ENCODE data around the gene ZBTB33.

The ZBTB33 gene

GRCh38 chrX:120264341-120264740 is 13.7 kb downstream of the ZBTB33 start:
- no peak for DNase-seq

- no peak for DNase-seq
These were observed 18.9 kb downstream of the ZBTB33 start for GRCh38 chrX:120269373-120270035.

GRCh38 chrX:120270567-120270966 is 20.0 kb downstream of the ZBTB33 start:
- no peak for DNase-seq

GRCh38 chrX:120271218-120271617 is 20.6 kb downstream of the ZBTB33 start:
- no peak for DNase-seq

- DNase-seq: no peak
These were observed 23.5 kb downstream of the ZBTB33 start for GRCh38 chrX:120274145-120274544.

- DNase-seq: no peak
These were observed 24.3 kb downstream of the ZBTB33 start for GRCh38 chrX:120274958-120275357.

- DNase-seq: no peak
These were observed 30.5 kb downstream of the ZBTB33 start for GRCh38 chrX:120281021-120281624.

- DNase-seq: no peak
These were observed 31.1 kb downstream of the ZBTB33 start for GRCh38 chrX:120281761-120282160.

- no peak for DNase-seq
These were observed 32.1 kb downstream of the ZBTB33 start for GRCh38 chrX:120282697-120283096.

- DNase-seq: no peak
These were observed 36.3 kb downstream of the ZBTB33 start for GRCh38 chrX:120286733-120287512.

- no peak for DNase-seq
These were observed 37.0 kb downstream of the ZBTB33 start for GRCh38 chrX:120287513-120288112.

- DNase-seq: no peak
These were observed 39.5 kb downstream of the ZBTB33 start for GRCh38 chrX:120290107-120290506.

GRCh38 chrX:120291211-120291610 is 40.6 kb downstream of the ZBTB33 start:
- no peak for DNase-seq

GRCh38 chrX:120293015-120293414 is 42.4 kb downstream of the ZBTB33 start:
- DNase-seq: no peak

GRCh38 chrX:120294651-120295050 is 44.0 kb downstream of the ZBTB33 start:
- no peak for DNase-seq

GRCh38 chrX:120297923-120298322 is 47.3 kb downstream of the ZBTB33 start:
- DNase-seq: no peak

- peak; percentile 24 for DNase-seq
These were observed 49.3 kb downstream of the ZBTB33 start for GRCh38 chrX:120299928-120300327.

GRCh38 chrX:120301497-120301896 is 50.9 kb downstream of the ZBTB33 start:
- no peak for DNase-seq

GRCh38 chrX:120301960-120302359 is 51.3 kb downstream of the ZBTB33 start:
- DNase-seq: no peak

GRCh38 chrX:120302434-120302833 is 51.8 kb downstream of the ZBTB33 start:
- peak; percentile 51 for DNase-seq

GRCh38 chrX:120304256-120304655 is 53.6 kb downstream of the ZBTB33 start:
- no peak for DNase-seq

GRCh38 chrX:120305531-120306141 is 55.0 kb downstream of the ZBTB33 start:
- no peak for DNase-seq

- no peak for DNase-seq
These were observed 56.0 kb downstream of the ZBTB33 start for GRCh38 chrX:120306630-120307029.
